Measurements from ENCODE around the gene BMPR1B. TPM values are rescaled to one million over a fixed set of nuclear protein-coding genes. Genes with fewer than 3 reads are reported as not detected.

BMPR1B gene
- total and polyA plus RNA-seq, 2 of the 8 experiments (the other 6 are each of a cell fraction or from before 2014, with no cell fraction given) = 0.14 to 1.1 TPM

GRCh38 chr4:94856030-94856429 is 98.3 kb downstream of the BMPR1B start (continued):
- TF ChIP-seq, protein P1, sequence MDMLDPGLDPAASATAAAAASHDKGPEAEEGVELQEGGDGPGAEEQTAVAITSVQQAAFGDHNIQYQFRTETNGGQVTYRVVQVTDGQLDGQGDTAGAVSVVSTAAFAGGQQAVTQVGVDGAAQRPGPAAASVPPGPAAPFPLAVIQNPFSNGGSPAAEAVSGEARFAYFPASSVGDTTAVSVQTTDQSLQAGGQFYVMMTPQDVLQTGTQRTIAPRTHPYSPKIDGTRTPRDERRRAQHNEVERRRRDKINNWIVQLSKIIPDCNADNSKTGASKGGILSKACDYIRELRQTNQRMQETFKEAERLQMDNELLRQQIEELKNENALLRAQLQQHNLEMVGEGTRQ (IDR thresholded peaks at IDR 0.05; ENCODE audit: low read length) = no peak
- no peak for TF ChIP-seq CTBP2 (IDR thresholded peaks at IDR 0.05; ENCODE audit: borderline replicate concordance, insufficient read depth, insufficient read length, low read length)
- TF ChIP-seq EGR1 (IDR thresholded peaks at IDR 0.05; ENCODE audit: borderline replicate concordance, low read depth, low read length) = no peak
- TF ChIP-seq NRF1 (IDR thresholded peaks at IDR 0.05; ENCODE audit: low read depth, low read length) = no peak
- TF ChIP-seq HDAC2 (IDR thresholded peaks at IDR 0.05; ENCODE audit: borderline replicate concordance in 1 of 2, low read depth in 2 of 2, low read length in 2 of 2) = no peak

All from H1 (cell line).